Pancreas (tissue), 10 donors: ENCODE data around the gene TNIK. TPM values are rescaled to one million over a fixed set of nuclear protein-coding genes. Genes with fewer than 3 reads are reported as not detected.
A peak's percentile ranks its signal among the peaks of the same experiment; 100 is the strongest.

Experiments used
- ATAC-seq, 4 donors: fragments of 200-7000 bp; cut with Tn5 transposase; one replicate each; pipeline versions ENCODE4 v1.8.0 to v1.9.1; 2020; ENCODE audit warnings: mild to moderate bottlenecking in 4 of 4, moderate library complexity in 4 of 4
- DNase-seq, 6 donors: peaks; one replicate each; pipeline ENCODE4 v3.0.0-alpha.2; 2020
- FAIRE-seq: peaks from 2 replicates; lab custom pipeline; 2012; peaks lifted over from hg19 to GRCh38; lab: Jason Lieb, UNC
- H3K27ac ChIP-seq, 4 donors: fragments of 200-600 bp; sonication (generic); 1 replicate in 3 of 4; 2 replicates in 1 of 4; pipeline versions ENCODE4 v1.5.0 to v1.8.0; 2020
- H3K27me3 ChIP-seq, 4 donors: fragments of 200-600 bp; one replicate each; pipeline ENCODE4 v1.8.0; 2021
- H3K36me3 ChIP-seq, 3 donors: fragments of 200-600 bp; sonication (generic) in 1 of 3; one replicate each; pipeline versions ENCODE4 v1.5.0 to v1.8.0; 2020 to 2021
- H3K4me1 ChIP-seq, 3 donors: fragments of 200-600 bp; one replicate each; pipeline ENCODE4 v1.8.0; 2021
- H3K4me3 ChIP-seq, 4 donors: fragments of 200-600 bp; sonication (generic) in 2 of 4; one replicate each; pipeline versions ENCODE4 v1.5.0 to v1.8.0; 2020 to 2021
- H3K9me3 ChIP-seq, 4 donors: fragments of 200-600 bp; one replicate each; pipeline ENCODE4 v1.8.0; 2021
- WGBS, 2 donors: extraction: QIAGEN DNeasy Blood & Tissue Kit; methylation state at CpG; one replicate each; pipeline ENCODE4 v1.1.7; 2013; 5-methylcytosine and 5-hydroxymethylcytosine counted together
- intact Hi-C, 3 donors: fragments of 100-400 bp; cut with DNase I; formaldehyde crosslinking; loops; one replicate each; pipeline versions ENCODE4 v1.11.1 to v1.14.2; 2022
- polyA plus RNA-seq, 2 donors: library from polyadenylated mRNA; stranded (reverse); fragments of 200-250 nt; gene quantifications; one replicate each; pipeline ENCODE4 v1.2.3, GENCODE V29; 2013
- total RNA-seq, 6 donors: library from RNA; stranded (reverse); fragmentation: NEBNext Ultra II Directional in 4 of 6; extraction: Animal tissue kit (Norgen Biotek cat#: 25700) in 4 of 6; gene quantifications; one replicate each; pipeline versions ENCODE4 v1.2.1 to v1.2.4, GENCODE V29; 2021 to 2023
- TF ChIP-seq, protein P1 (sequence below), 4 donors: fragments of 200-600 bp; sonication (generic) in 3 of 4; IDR thresholded peaks; one replicate each; pipeline versions ENCODE4 v1.5.0 to v1.8.0; 2021; ENCODE audit warnings: antibody characterized with exemption in 4 of 4
- donor health status: healthy with polysubstance abuse.
- donor health status: DM: no; HTN: no; CAD: no; lungs with moderate emphysema.
- donor health status: DM: no; HTN: no; CAD: no.
- donor health status: control.
- donor health status: control.
- donor health status: Bipolar disorder and iron deficiency.
- donor health status: DM: yes; HTN: yes; CAD: no.
- donor health status: DM: no; HTN: no; CAD: no.
- donor health status: DM: no; HTN: no; CAD: no.
- donor health status: DM: yes; HTN: yes; CAD: no.

Gene TNIK
- total and polyA plus RNA-seq, 8 donors: 3.5 to 13.6 (median 5.8) TPM

DNA sequence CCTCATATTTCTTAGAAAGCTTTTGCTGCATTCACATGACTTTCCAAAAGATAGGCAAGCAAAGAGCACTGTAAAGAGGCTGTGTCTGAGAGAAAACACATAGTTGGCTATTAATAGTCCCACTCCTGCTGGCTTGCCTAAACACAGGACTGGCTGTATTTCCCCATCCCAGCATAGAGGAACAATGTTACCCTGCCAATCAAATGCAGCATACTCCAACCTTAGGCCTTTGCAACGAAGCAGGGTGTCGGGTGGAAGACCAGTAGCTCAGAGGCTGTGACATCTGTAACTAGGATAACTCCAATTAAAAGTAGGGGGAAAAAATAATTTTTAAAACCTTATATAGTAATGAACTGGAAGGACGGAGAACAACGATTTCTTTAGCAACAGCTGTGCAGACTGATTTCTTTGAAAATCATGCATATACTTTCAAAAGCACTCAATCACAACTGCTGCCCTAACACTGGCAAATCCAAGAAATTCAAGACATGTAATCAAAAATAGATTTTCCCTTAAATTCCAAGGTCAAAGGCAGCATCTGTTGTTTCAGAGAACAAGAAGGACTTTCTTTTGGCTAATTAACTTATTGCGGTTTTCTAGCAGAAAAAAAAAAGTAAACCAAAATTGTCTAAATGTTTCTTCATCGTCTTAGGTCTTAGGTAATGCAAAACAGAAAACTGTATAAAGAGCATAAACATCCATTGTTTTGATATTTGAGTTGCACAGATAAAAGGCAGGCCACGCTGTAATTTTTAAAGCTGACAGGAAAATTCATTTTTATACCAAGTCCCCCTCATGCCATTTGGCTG lies 139.3 kb downstream of the TNIK start:
- intact Hi-C loops: no loop called here

DNA sequence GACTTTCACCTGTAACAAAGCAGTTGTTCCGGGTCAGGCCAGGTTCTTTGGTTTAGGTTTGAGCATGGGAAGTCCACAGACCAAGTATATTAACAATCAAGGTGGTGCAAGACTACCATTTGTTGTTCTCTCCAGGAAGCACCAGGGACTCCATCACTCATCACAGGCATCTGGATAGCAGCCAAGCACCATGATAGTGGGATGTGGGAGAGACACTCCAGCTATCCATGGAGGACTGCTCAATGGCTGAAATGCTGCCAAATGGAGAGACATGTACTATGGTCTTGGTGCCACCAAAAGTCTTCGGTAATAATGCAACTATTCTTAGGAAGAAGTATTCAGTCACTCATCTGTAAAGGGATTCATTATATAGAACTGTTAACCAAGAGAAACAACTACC lies 143.0 kb downstream of the TNIK start:
- H3K27me3 ChIP-seq: no peaks in the 10 kb centered on the region
- peaks cover 8 to 18% (median 13%) of the 10 kb centered on the region in 3 donors for H3K4me1 ChIP-seq
- no peak overlapping the region for H3K27ac ChIP-seq
- H3K36me3 ChIP-seq: no peaks in the 10 kb centered on the region
- no peak for FAIRE-seq
- intact Hi-C loops: no loop called here
- DNase-seq: no peak
- no peak overlapping the region for H3K4me3 ChIP-seq
- 94 to 96% methylated on average over 2 of the region's 2 CpGs for WGBS, 2 donors
- no peaks in the 10 kb centered on the region for H3K9me3 ChIP-seq
- TF ChIP-seq, protein P1, sequence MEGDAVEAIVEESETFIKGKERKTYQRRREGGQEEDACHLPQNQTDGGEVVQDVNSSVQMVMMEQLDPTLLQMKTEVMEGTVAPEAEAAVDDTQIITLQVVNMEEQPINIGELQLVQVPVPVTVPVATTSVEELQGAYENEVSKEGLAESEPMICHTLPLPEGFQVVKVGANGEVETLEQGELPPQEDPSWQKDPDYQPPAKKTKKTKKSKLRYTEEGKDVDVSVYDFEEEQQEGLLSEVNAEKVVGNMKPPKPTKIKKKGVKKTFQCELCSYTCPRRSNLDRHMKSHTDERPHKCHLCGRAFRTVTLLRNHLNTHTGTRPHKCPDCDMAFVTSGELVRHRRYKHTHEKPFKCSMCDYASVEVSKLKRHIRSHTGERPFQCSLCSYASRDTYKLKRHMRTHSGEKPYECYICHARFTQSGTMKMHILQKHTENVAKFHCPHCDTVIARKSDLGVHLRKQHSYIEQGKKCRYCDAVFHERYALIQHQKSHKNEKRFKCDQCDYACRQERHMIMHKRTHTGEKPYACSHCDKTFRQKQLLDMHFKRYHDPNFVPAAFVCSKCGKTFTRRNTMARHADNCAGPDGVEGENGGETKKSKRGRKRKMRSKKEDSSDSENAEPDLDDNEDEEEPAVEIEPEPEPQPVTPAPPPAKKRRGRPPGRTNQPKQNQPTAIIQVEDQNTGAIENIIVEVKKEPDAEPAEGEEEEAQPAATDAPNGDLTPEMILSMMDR (IDR thresholded peaks at IDR 0.05): no peak
- no peak for ATAC-seq

More for the DNA sequence above, 139.3 kb downstream of the TNIK start:
- FAIRE-seq (no peak), ATAC-seq (peak in 3 of 4 donors; percentile 46 to 67 (median 53)), DNase-seq (no peak)
- WGBS, 2 donors: 60 to 75% methylated on average over 7 of the region's 7 CpGs
- H3K36me3 ChIP-seq: no peaks in the 10 kb centered on the region
- H3K9me3 ChIP-seq: no peaks in the 10 kb centered on the region
- no peak overlapping the region for H3K27ac ChIP-seq
- no peaks in the 10 kb centered on the region for H3K27me3 ChIP-seq
- TF ChIP-seq, protein P1 (IDR thresholded peaks at IDR 0.05): no peak
- H3K4me3 ChIP-seq: no peak overlapping the region
- peaks cover 9 to 26% (median 20%) of the 10 kb centered on the region in 3 donors for H3K4me1 ChIP-seq

DNA sequence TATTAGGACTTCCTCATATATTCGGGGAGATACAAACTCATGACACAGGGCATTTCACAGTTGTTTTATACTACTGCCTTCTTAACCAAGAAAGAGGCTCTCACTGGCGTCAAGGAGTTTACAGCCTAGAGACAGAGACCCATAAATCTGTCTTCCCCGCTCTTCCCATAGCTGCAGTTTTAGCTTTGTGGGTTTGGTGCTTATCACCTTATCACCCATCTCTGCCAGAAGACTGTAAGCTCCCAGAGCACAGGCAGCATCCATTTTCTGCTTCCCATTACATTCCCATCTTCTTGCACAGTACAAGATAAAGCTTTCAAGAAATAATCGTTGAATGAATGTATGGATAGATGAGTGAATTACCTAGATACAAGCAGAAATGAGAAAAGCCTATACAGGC lies 144.3 kb downstream of the TNIK start:
- ATAC-seq (no peak), DNase-seq (no peak), FAIRE-seq (no peak)
- TF ChIP-seq, protein P1 (IDR thresholded peaks at IDR 0.05): no peak
- H3K9me3 ChIP-seq: no peaks in the 10 kb centered on the region
- H3K27me3 ChIP-seq: no peaks in the 10 kb centered on the region
- H3K4me3 ChIP-seq: no peak overlapping the region
- intact Hi-C loops: no loop called here
- no peaks in the 10 kb centered on the region for H3K36me3 ChIP-seq
- peaks cover 0 to 6% (median 3%) of the 10 kb centered on the region in 3 donors for H3K4me1 ChIP-seq
- WGBS, 2 donors: 95 to 96% methylated on average over 4 of the region's 4 CpGs
- H3K27ac ChIP-seq: no peak overlapping the region

DNA sequence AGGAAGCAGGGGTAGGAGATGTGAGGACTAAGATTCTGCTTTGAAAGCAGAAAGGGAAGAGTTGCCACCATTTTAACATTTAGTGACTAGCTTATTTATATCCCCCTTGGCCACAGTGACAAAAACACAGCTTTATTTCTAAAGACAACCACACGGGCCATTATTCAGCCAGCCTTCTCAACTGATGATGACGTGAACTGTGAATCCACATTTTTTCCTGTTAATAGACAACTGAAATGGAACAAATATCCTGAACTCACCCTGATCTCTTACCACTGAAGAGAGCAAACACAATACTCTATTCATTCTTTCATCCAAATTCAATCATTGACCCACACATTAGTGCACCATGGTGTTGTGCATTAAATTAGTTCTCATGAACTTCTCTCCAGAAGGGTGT lies 145.1 kb downstream of the TNIK start:
- ATAC-seq (peak in 3 of 4 donors; percentile 36 to 69 (median 53)), DNase-seq (no peak), FAIRE-seq (no peak)
- Histone ChIP-seq H3K4me1 (peaks cover 0 to 4% (median 0%) of the 10 kb centered on the region in 3 donors), H3K36me3 (no peaks in the 10 kb centered on the region), H3K27me3 (no peaks in the 10 kb centered on the region), H3K9me3 (no peaks in the 10 kb centered on the region), H3K4me3 (no peak overlapping the region), H3K27ac (peak overlapping the region in 2 of 4 donors; percentile 34 to 50)
- TF ChIP-seq, protein P1 (IDR thresholded peaks at IDR 0.05): no peak
- 60 to 65% methylated on average over 2 of the region's 2 CpGs for WGBS, 2 donors
- intact Hi-C loops: no loop called here

DNA sequence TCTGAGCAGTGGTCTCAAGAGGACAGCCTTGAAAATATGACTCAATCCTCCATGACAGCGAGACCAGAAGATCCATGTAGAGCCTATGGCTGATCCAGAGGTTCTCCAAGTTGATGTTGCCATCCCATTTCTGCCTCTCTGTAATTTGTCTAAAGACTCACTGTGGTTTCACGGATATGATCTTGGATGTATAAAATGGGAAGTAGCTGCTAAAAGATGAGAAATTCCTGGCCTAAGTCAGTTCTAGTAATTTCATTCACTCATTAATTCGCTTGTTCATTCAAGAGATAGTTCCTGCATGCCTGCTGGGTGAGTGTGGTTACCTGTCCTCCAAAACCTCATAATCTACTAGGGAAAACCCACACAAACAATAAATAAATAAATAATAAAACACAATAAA lies 145.9 kb downstream of the TNIK start:
- intact Hi-C loops: no loop called here
- no peak for ATAC-seq
- H3K9me3 ChIP-seq: no peaks in the 10 kb centered on the region
- peaks cover 0 to 4% (median 0%) of the 10 kb centered on the region in 3 donors for H3K4me1 ChIP-seq
- H3K4me3 ChIP-seq: no peak overlapping the region
- FAIRE-seq: no peak
- peak overlapping the region in 2 of 4 donors; percentile 17 to 50 for H3K27ac ChIP-seq
- DNase-seq: no peak
- 95 to 96% methylated on average over 3 of the region's 3 CpGs for WGBS, 2 donors
- no peaks in the 10 kb centered on the region for H3K27me3 ChIP-seq
- no peaks in the 10 kb centered on the region for H3K36me3 ChIP-seq
- TF ChIP-seq, protein P1 (IDR thresholded peaks at IDR 0.05): no peak
